MM.1S (cell line): ENCODE measurements around the gene PPM1F.

Source experiments
- DNase-seq: peaks from one replicate; pipeline ENCODE4 v3.0.0-alpha.2; 2015
- H2AFZ ChIP-seq: fragments of 300-600 bp; sonication (generic); 2 replicates; pipeline ENCODE4 v1.6.0; 2016; ENCODE audit warnings: antibody characterized with exemption, low read length
- H3F3A ChIP-seq: fragments of 300-600 bp; sonication (generic); 2 replicates; pipeline ENCODE4 v1.6.1; 2016; ENCODE audit warnings: mild to moderate bottlenecking, antibody characterized with exemption, low read length, moderate library complexity, mixed read lengths; ENCODE audit not compliant: insufficient read depth
- H3K27ac ChIP-seq: fragments of 300-600 bp; sonication (generic); 2 replicates; pipeline ENCODE4 v1.5.1; 2016; ENCODE audit warnings: mild to moderate bottlenecking, low read length
- H3K27me3 ChIP-seq: fragments of 300-600 bp; sonication (generic); replicated peaks from 2 replicates; pipeline ENCODE4 v1.6.0; 2016; ENCODE audit warnings: low read length; ENCODE audit not compliant: insufficient read depth
- H3K36me3 ChIP-seq: fragments of 300-600 bp; sonication (generic); replicated peaks from 2 replicates; pipeline ENCODE4 v1.6.1; 2016; ENCODE audit warnings: mild to moderate bottlenecking, low read length, mixed read lengths; ENCODE audit not compliant: insufficient read depth
- H3K4me1 ChIP-seq: fragments of 300-600 bp; sonication (generic); 2 replicates; pipeline ENCODE4 v1.6.1; 2016; ENCODE audit warnings: low read length, mixed read lengths
- H3K4me2 ChIP-seq: fragments of 300-600 bp; sonication (generic); 2 replicates; pipeline ENCODE4 v1.6.0; 2016; ENCODE audit warnings: low read depth, low read length
- H3K4me3 ChIP-seq: fragments of 300-600 bp; sonication (generic); 2 replicates; pipeline ENCODE4 v1.5.1; 2016; ENCODE audit warnings: low read length, mixed read lengths
- H3K79me2 ChIP-seq: fragments of 300-600 bp; sonication (generic); 2 replicates; pipeline ENCODE4 v1.6.1; 2016; ENCODE audit warnings: mixed run types, low read length, mixed read lengths
- H3K9ac ChIP-seq: fragments of 300-600 bp; sonication (generic); 2 replicates; pipeline ENCODE4 v1.6.1; 2016; ENCODE audit warnings: low read length, mixed read lengths
- H3K9me2 ChIP-seq: fragments of 300-600 bp; sonication (generic); replicated peaks from 2 replicates; pipeline ENCODE4 v1.6.1; 2016; ENCODE audit warnings: mild to moderate bottlenecking, low read length, mixed read lengths; ENCODE audit not compliant: insufficient read depth
- H3K9me3 ChIP-seq: fragments of 300-600 bp; sonication (generic); replicated peaks from 2 replicates; pipeline ENCODE4 v1.6.1; 2016; ENCODE audit warnings: mild to moderate bottlenecking, low read length, mixed read lengths; ENCODE audit not compliant: insufficient read depth
- H4K20me1 ChIP-seq: fragments of 300-600 bp; sonication (generic); 2 replicates; pipeline ENCODE4 v1.6.1; 2016; ENCODE audit warnings: mild to moderate bottlenecking, low read length, moderate library complexity, mixed read lengths; ENCODE audit not compliant: insufficient read depth
- CTCF ChIP-seq: fragments of 300-600 bp; sonication (generic); IDR thresholded peaks from 2 replicates; pipeline ENCODE4 v1.5.1; 2016; ENCODE audit warnings: antibody characterized with exemption, low read length, mixed read lengths
- EZH2 ChIP-seq: fragments of 300-600 bp; sonication (generic); optimal IDR thresholded peaks from 2 replicates; pipeline ENCODE3; 2017; ENCODE audit warnings: low read depth, mild to moderate bottlenecking, antibody characterized with exemption, low read length, mixed read lengths
- EZH2phosphoT487 ChIP-seq: fragments of 300-600 bp; sonication (generic); IDR thresholded peaks from 2 replicates; pipeline ENCODE4 v1.6.1; 2018; ENCODE audit warnings: antibody characterized with exemption, low read length

Gene PPM1F

GRCh38 chr22:21952586-21953571 is at the start of gene PPM1F:
PPM1F (minus strand) TSS chr22:21952848; CDS start chr22:21946048, 6,800 bp downstream.
- H3F3A ChIP-seq = no peaks in the 10 kb centered on the region
- peak; percentile 85 for DNase-seq
- H3K4me2 ChIP-seq = peak within 1 kb of the TSS; percentile 96
- H2AFZ ChIP-seq = peak within 1 kb of the TSS; percentile 88
- no peak within 1 kb of the TSS for H3K27ac ChIP-seq
- H3K9me3 ChIP-seq = no peaks in the 10 kb centered on the region
- H3K27me3 ChIP-seq = no peaks in the 10 kb centered on the region
- peak within 1 kb of the TSS; percentile 76 for H3K4me3 ChIP-seq
- no peaks in the 10 kb centered on the region for H3K9me2 ChIP-seq
- no peaks in the 10 kb centered on the region for H3K79me2 ChIP-seq
- TF ChIP-seq EZH2 = no peak
- TF ChIP-seq EZH2phosphoT487 = no peak
- peak; percentile 82 for TF ChIP-seq CTCF
- H4K20me1 ChIP-seq = no peaks in the 10 kb centered on the region
- no peaks in the 10 kb centered on the region for H3K36me3 ChIP-seq
- H3K9ac ChIP-seq = peak within 1 kb of the TSS; percentile 45; the same call in 1 of the 2 replicates
- H3K4me1 ChIP-seq = peaks cover 3% of the 10 kb centered on the region; the same call in 1 of the 2 replicates

GRCh38 chr22:22001664-22002525 is 49.2 kb upstream of the PPM1F start:
- DNase-seq = no peak
- no peak overlapping the region for H2AFZ ChIP-seq
- H3K9me3 ChIP-seq = no peaks in the 10 kb centered on the region
- no peaks in the 10 kb centered on the region for H3F3A ChIP-seq
- H3K27me3 ChIP-seq = no peaks in the 10 kb centered on the region
- H4K20me1 ChIP-seq = no peaks in the 10 kb centered on the region
- H3K4me1 ChIP-seq = no peaks in the 10 kb centered on the region
- no peak overlapping the region for H3K27ac ChIP-seq
- H3K4me3 ChIP-seq = no peak overlapping the region
- H3K9ac ChIP-seq = no peak overlapping the region
- no peak overlapping the region for H3K4me2 ChIP-seq
- no peaks in the 10 kb centered on the region for H3K79me2 ChIP-seq
- H3K9me2 ChIP-seq = no peaks in the 10 kb centered on the region
- H3K36me3 ChIP-seq = no peaks in the 10 kb centered on the region
- TF ChIP-seq EZH2phosphoT487 = no peak
- no peak for TF ChIP-seq CTCF
- no peak for TF ChIP-seq EZH2

- H3K9ac ChIP-seq = no peak overlapping the region
- H3K9me2 ChIP-seq = no peaks in the 10 kb centered on the region
These were observed 46.1 kb upstream of the PPM1F start for GRCh38 chr22:21998595-21999247.

More at GRCh38 chr22:21998595-21999247, 46.1 kb upstream of the PPM1F start:
- Histone ChIP-seq H3K4me1 (no peaks in the 10 kb centered on the region), H3K27ac (no peak overlapping the region), H3K4me2 (no peak overlapping the region), H3K27me3 (no peaks in the 10 kb centered on the region), H2AFZ (no peak overlapping the region), H3F3A (no peaks in the 10 kb centered on the region), H3K9me3 (no peaks in the 10 kb centered on the region), H3K36me3 (no peaks in the 10 kb centered on the region), H3K4me3 (no peak overlapping the region), H4K20me1 (no peaks in the 10 kb centered on the region), H3K79me2 (no peaks in the 10 kb centered on the region)
- no peak for TF ChIP-seq CTCF
- TF ChIP-seq EZH2phosphoT487 = no peak
- no peak for TF ChIP-seq EZH2
- no peak for DNase-seq
